GOT3 (cell line): ENCODE results near the gene ANXA10.
"Not testable (repeated sequence)": the region's sequence is repeated elsewhere in the genome, so short reads cannot be mapped to it uniquely, and the experiment has no call there.

Experiments used
- DNase-seq: peaks from one replicate; lab custom pipeline; 2025; ENCODE audit warnings: mixed read lengths; lab: John Stamatoyannopoulos, UW

Gene ANXA10

GRCh38 chr4:168118116-168118655, 25.8 kb downstream of the ANXA10 start:
- no peak for DNase-seq

GRCh38 chr4:168119100-168119499, 26.8 kb downstream of the ANXA10 start:
- no peak for DNase-seq

GRCh38 chr4:168119890-168120289, 27.6 kb downstream of the ANXA10 start:
- DNase-seq = no peak

GRCh38 chr4:168120811-168121210, 28.5 kb downstream of the ANXA10 start:
- no peak for DNase-seq

- DNase-seq = no peak
Observed at GRCh38 chr4:168124008-168124641, 31.8 kb downstream of the ANXA10 start.

- no peak for DNase-seq
Observed at GRCh38 chr4:168126952-168127351, 34.6 kb downstream of the ANXA10 start.

GRCh38 chr4:168128601-168129000, 36.3 kb downstream of the ANXA10 start:
- no peak for DNase-seq

- DNase-seq = no peak
Observed at GRCh38 chr4:168129046-168129772, 36.9 kb downstream of the ANXA10 start.

GRCh38 chr4:168129802-168130201, 37.5 kb downstream of the ANXA10 start:
- DNase-seq = no peak

GRCh38 chr4:168131196-168131595, 38.9 kb downstream of the ANXA10 start:
- DNase-seq = no peak

- DNase-seq = no peak
Observed at GRCh38 chr4:168134651-168135050, 42.3 kb downstream of the ANXA10 start.

- DNase-seq = not testable (repeated sequence)
Observed at GRCh38 chr4:168135860-168136259, 43.5 kb downstream of the ANXA10 start.

GRCh38 chr4:168137695-168138094, 45.4 kb downstream of the ANXA10 start:
- DNase-seq = not testable (repeated sequence)

GRCh38 chr4:168138143-168138542, 45.8 kb downstream of the ANXA10 start:
- DNase-seq = no peak

GRCh38 chr4:168139336-168139735, 47.0 kb downstream of the ANXA10 start:
- no peak for DNase-seq

GRCh38 chr4:168141733-168142132, 49.4 kb downstream of the ANXA10 start:
- no peak for DNase-seq

- DNase-seq = no peak
Observed at GRCh38 chr4:168143601-168144000, 51.3 kb downstream of the ANXA10 start.

- DNase-seq = no peak
Observed at GRCh38 chr4:168150420-168151050, 58.2 kb downstream of the ANXA10 start.

- DNase-seq = no peak
Observed at GRCh38 chr4:168151327-168151726, 59.0 kb downstream of the ANXA10 start.

GRCh38 chr4:168152837-168153500, 60.6 kb downstream of the ANXA10 start:
- DNase-seq = no peak

GRCh38 chr4:168153596-168154440, 61.5 kb downstream of the ANXA10 start:
- no peak for DNase-seq
